ENCODE measurements around the gene LRMDA.
A peak's percentile ranks its signal among the peaks of the same experiment; 100 is the strongest.

LRMDA gene

DNA sequence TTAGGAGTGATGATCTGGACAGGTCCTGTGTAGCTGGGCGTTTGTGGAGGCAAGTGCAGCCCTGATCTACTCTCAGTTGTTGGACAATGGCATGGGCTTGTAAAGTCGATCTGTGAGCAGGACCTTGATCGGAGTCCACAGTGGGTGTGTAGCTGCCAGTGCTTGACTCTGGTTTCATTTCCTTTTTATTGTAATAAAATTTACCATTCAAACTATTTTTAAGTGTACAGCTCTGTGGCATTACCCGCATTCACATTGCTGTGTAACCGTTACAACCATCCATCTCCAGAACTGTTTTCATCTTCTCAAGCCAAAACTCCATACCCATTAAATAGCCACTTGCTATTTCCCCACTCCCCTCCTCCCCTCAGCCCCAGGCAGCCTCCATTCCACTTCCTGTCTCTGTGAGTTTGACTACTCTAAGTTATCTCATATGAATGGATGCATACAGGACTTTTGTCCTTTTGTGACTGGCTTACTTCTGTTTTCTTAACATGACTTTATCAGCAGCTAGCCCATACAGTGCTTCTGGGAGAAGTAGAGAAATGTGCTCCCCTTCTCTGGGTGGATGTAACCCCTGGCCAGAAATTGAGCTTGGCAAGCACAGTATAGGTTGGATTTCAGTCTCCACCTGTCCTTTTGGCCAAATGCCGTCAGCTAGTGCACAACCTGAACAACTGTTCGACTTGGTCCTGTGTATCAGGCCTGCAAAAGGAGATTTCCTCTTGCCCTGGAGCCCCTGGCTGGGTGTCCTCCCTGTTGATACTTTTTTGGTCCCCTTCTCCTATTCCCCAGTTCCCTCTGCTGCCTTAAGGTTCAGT lies 180.0 kb downstream of the LRMDA start:
- no peak overlapping the region for H3K4me3 ChIP-seq
- TF ChIP-seq, protein P1, sequence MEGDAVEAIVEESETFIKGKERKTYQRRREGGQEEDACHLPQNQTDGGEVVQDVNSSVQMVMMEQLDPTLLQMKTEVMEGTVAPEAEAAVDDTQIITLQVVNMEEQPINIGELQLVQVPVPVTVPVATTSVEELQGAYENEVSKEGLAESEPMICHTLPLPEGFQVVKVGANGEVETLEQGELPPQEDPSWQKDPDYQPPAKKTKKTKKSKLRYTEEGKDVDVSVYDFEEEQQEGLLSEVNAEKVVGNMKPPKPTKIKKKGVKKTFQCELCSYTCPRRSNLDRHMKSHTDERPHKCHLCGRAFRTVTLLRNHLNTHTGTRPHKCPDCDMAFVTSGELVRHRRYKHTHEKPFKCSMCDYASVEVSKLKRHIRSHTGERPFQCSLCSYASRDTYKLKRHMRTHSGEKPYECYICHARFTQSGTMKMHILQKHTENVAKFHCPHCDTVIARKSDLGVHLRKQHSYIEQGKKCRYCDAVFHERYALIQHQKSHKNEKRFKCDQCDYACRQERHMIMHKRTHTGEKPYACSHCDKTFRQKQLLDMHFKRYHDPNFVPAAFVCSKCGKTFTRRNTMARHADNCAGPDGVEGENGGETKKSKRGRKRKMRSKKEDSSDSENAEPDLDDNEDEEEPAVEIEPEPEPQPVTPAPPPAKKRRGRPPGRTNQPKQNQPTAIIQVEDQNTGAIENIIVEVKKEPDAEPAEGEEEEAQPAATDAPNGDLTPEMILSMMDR (IDR thresholded peaks at IDR 0.05), result no peak
- DNase-seq, result no peak
- no peak overlapping the region for H3K27ac ChIP-seq
- H3K36me3 ChIP-seq, result no peaks in the 10 kb centered on the region
- H3K4me1 ChIP-seq, result peaks cover 0 to 37% (median 12%) of the 10 kb centered on the region in 4 donors
- H3K27me3 ChIP-seq, result no peaks in the 10 kb centered on the region
- intact Hi-C loops (cut with DNase I; ENCODE audit: low total_unique reads), result no loop called here
- no peaks in the 10 kb centered on the region for H3K9me3 ChIP-seq

DNA sequence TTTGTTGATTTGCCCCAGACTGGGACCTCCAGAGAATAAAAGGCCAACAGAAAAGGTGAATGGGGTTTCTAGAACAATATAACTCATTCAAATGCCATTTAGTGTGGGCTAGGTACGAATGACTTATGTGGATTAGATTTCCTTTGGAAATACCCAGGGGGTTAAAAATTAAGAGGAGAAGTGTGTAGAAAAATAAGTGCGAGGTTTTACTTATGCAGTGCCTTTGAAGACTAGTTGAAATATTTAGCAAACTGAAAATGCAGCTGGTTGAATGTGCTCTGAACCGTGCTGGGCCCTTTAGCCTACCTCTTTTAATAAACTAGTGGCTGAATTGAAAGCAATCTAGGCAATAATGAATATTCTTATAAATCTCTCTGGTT lies 180.6 kb downstream of the LRMDA start:
- no peaks in the 10 kb centered on the region for H3K9me3 ChIP-seq
- intact Hi-C loops (cut with DNase I; ENCODE audit: low total_unique reads), result no loop called here
- H3K4me1 ChIP-seq, result peaks cover 0 to 31% (median 10%) of the 10 kb centered on the region in 4 donors
- H3K27ac ChIP-seq, result no peak overlapping the region
- H3K27me3 ChIP-seq, result no peaks in the 10 kb centered on the region
- TF ChIP-seq, protein P1 (IDR thresholded peaks at IDR 0.05), result no peak
- DNase-seq, result no peak
- no peak overlapping the region for H3K4me3 ChIP-seq
- no peaks in the 10 kb centered on the region for H3K36me3 ChIP-seq

DNA sequence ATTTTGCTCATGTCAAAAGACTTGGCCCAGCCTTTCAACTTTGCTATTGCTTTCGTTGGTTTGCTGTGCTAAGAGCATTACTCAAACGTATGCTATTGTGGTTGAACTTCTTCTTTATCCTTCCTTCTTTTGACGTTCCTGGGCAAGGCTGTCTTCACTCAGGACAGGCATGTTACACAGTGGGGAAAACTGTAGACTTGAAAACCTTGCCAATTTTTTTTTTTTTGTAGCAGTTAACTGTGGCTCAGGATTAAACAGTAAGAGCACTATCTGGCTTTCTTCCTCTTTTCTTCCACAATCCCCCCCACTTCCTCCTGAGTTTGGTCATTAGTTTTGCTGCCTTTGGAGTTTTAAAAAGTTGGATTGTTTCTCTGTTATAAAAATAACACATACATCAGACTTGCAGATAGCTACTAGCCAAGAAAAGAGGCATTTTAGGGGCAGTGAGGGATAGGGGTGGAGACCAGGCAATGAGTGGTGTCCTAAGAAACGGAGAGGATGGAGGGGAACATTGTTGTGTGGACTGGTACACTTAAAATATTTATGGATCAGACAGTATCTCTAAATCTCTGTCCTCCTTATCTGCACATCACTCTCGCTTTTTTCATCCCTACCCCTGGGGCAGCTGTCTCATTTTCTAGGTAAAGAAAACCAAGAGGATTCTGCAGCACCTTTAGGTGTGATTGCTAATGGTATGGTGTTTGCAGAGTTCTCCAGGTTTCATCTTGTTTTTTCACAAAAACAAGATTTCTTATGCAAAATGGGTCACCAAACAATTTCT lies 181.7 kb downstream of the LRMDA start:
- H3K4me1 ChIP-seq, result peaks cover 0 to 22% (median 10%) of the 10 kb centered on the region in 4 donors
- H3K36me3 ChIP-seq, result no peaks in the 10 kb centered on the region
- DNase-seq, result peak in 1 of 2 donors; percentile 34
- no peaks in the 10 kb centered on the region for H3K9me3 ChIP-seq
- TF ChIP-seq, protein P1 (IDR thresholded peaks at IDR 0.05), result no peak
- intact Hi-C loops (cut with DNase I; ENCODE audit: low total_unique reads), result no loop called here
- no peak overlapping the region for H3K4me3 ChIP-seq
- H3K27ac ChIP-seq, result no peak overlapping the region
- H3K27me3 ChIP-seq, result no peaks in the 10 kb centered on the region

DNA sequence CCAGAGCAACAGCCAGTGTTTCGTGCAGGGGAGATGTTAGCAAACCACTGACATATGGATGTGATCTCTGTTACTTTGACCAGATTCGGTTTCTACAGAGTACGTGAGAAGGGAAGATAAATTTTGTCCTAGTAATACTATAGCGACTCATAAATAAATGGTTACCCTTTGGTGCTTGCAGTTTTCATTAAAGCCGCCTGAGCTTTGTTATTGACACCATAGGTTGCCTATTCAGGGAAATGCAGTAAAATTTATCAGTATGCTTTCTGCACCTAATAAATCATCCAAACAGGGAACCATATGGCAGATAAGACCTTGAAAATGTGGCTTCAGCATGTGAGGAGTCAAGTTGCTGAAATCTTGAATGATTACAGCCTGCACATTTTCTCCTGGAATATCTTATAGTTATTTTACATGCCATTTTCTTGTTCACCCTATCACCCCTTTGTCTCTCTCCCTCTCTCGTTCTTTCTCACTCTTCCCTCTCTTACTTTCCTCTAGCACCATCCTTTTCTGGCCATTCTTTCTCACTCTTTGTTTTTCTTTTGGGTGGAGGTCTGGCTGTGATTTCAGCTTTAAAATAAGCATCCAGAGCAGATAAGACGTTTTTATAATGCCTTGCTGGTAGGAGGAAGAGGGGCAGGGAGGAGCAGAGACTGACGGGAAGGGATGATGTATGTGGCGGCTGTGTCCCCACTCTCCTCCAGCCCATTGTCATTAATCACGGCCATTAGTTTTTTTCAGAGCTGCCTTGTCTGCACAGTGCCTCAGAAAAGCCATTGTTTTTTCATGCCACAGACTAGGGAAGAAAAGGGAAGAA lies 182.5 kb downstream of the LRMDA start:
- peaks cover 0 to 22% (median 10%) of the 10 kb centered on the region in 4 donors for H3K4me1 ChIP-seq
- no peaks in the 10 kb centered on the region for H3K27me3 ChIP-seq
- H3K27ac ChIP-seq, result no peak overlapping the region
- no peaks in the 10 kb centered on the region for H3K36me3 ChIP-seq
- TF ChIP-seq, protein P1 (IDR thresholded peaks at IDR 0.05), result no peak
- DNase-seq, result no peak
- H3K4me3 ChIP-seq, result no peak overlapping the region
- intact Hi-C loops (cut with DNase I; ENCODE audit: low total_unique reads), result no loop called here
- H3K9me3 ChIP-seq, result no peaks in the 10 kb centered on the region

DNA sequence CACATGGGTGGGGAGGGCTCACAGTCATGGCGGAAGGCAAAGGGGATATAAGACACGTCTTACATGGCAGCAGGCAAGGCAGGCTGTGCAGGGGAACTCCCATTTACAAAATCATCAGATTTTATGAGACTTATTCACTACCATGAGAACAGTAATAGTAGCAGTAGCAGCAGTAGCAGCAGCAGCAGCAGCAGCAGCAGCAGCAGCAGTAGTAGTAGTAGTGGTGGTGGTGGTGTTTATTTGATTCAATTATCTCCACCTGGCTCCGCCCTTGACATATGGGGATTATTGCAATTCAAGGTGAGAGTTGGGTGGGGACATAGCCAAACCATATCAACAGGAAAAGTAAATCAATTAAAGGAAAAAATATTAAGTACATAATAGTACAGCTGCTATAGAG lies 184.7 kb downstream of the LRMDA start:
- peaks cover 0 to 22% (median 10%) of the 10 kb centered on the region in 4 donors for H3K4me1 ChIP-seq
- H3K36me3 ChIP-seq, result no peaks in the 10 kb centered on the region
- no peak overlapping the region for H3K4me3 ChIP-seq
- TF ChIP-seq, protein P1 (IDR thresholded peaks at IDR 0.05), result no peak
- H3K27ac ChIP-seq, result no peak overlapping the region
- intact Hi-C loops (cut with DNase I; ENCODE audit: low total_unique reads), result no loop called here
- no peak for DNase-seq
- no peaks in the 10 kb centered on the region for H3K27me3 ChIP-seq
- no peaks in the 10 kb centered on the region for H3K9me3 ChIP-seq

Data from tibial artery (tissue), 4 donors.